HCT116 (cell line): ENCODE results near the gene TCF12. TPM values are rescaled to one million over a fixed set of nuclear protein-coding genes. Genes with fewer than 3 reads are reported as not detected.

Source experiments
- ATAC-seq: fragments of 200-7000 bp; cut with Tn5 transposase; 2 replicates; pipeline ENCODE4 v1.9.1; 2020; ENCODE audit warnings: mild to moderate bottlenecking, moderate library complexity
- BruUV-seq: library from RNA; stranded (reverse); fragments of 400-500 nt; replicated peaks from 2 replicates; lab custom pipeline; 2021; lab: Mats Ljungman, UMichigan
- CTCF ChIA-PET: fragments of 300-600 bp; sonication (Branson Sonifier 250); formaldehyde crosslinking; loops from one replicate; lab custom pipeline; 2021; ENCODE audit warnings: antibody characterized with exemption; lab: Charles Lee
- POLR2A ChIA-PET: fragments of 300-600, 350-600 bp; sonication (Branson Sonifier 250); formaldehyde crosslinking; loops from one replicate; lab custom pipeline; 2021; ENCODE audit warnings: antibody characterized with exemption; lab: Charles Lee
- RAD21 ChIA-PET, 2 experiments: fragments of 300-600 bp; sonication (Branson Sonifier 250); formaldehyde crosslinking; loops; one replicate each; lab custom pipeline; 2023; ENCODE audit warnings: low total read pairs in 2 of 2; ENCODE audit not compliant: uncharacterized antibody in 2 of 2, unreplicated experiment in 2 of 2, low non-redundant PET in 1 of 2; lab: Charles Lee
- DNase-seq: peaks from one replicate; pipeline ENCODE4 v3.0.0-alpha.2; 2010; ENCODE audit warnings: low read depth, low spot score
- H2AFZ ChIP-seq: fragments of 200-600 bp; shearing (Covaris generic), sonication (generic); 2 replicates; pipeline ENCODE4 v1.6.1; 2017; ENCODE audit warnings: low read depth, mixed run types, mixed read lengths, antibody characterized with exemption, low read length; ENCODE audit not compliant: poor library complexity, severe bottlenecking
- H3K27ac ChIP-seq: 2 replicates; pipeline ENCODE4 v1.5.1; 2012; ENCODE audit warnings: low read depth, low read length
- H3K27me3 ChIP-seq: fragments of 200-600 bp; sonication (generic); 2 replicates; pipeline ENCODE4 v1.6.1; 2016; ENCODE audit warnings: mixed run types, low read length, mixed read lengths; ENCODE audit not compliant: insufficient read depth
- H3K36me3 ChIP-seq, 2 experiments: fragments of 200-500 bp in 1 of 2; fragments of 200-600 bp in 1 of 2; sonication (Bioruptor generic) in 1 of 2; sonication (generic) in 1 of 2; 2 replicates each; pipeline versions ENCODE4 v1.5.1 to v1.6.1; 2014 to 2016; ENCODE audit warnings: low read length in 2 of 2, inconsistent platforms in 1 of 2, mixed read lengths in 1 of 2, mixed run types in 1 of 2; ENCODE audit not compliant: insufficient read depth in 2 of 2, control insufficient read depth in 1 of 2
- H3K4me1 ChIP-seq, 2 experiments: fragments of 200-600 bp in 1 of 2; sonication (generic) in 1 of 2; 2 replicates each; pipeline versions ENCODE4 v1.5.1 to v1.6.1; 2012 to 2017; ENCODE audit warnings: low read length in 2 of 2, inconsistent platforms in 1 of 2, mild to moderate bottlenecking in 1 of 2, mixed read lengths in 1 of 2, mixed run types in 1 of 2, moderate library complexity in 1 of 2; ENCODE audit not compliant: insufficient read depth in 2 of 2, control insufficient read depth in 1 of 2
- H3K4me2 ChIP-seq: fragments of 200-600 bp; sonication (generic); 2 replicates; pipeline ENCODE4 v1.6.1; 2017; ENCODE audit warnings: mixed run types, low read length, mixed read lengths
- H3K4me3 ChIP-seq, 2 experiments: fragments of 200-600 bp in 1 of 2; sonication (generic) in 1 of 2; replicated peaks in 1 of 2; 2 replicates each; pipeline ENCODE4 v1.5.1; 2011 to 2016; ENCODE audit warnings: low read length in 2 of 2, control low read depth in 1 of 2, low read depth in 1 of 2, mild to moderate bottlenecking in 1 of 2, mixed read lengths in 1 of 2, mixed run types in 1 of 2
- H3K79me2 ChIP-seq: fragments of 200-600 bp; sonication (generic); 2 replicates; pipeline ENCODE4 v1.6.1; 2017; ENCODE audit warnings: mild to moderate bottlenecking, mixed run types, low read length, moderate library complexity, mixed read lengths; ENCODE audit not compliant: insufficient read depth
- H3K9ac ChIP-seq: fragments of 200-600 bp; sonication (generic); 2 replicates; pipeline ENCODE4 v1.6.1; 2016; ENCODE audit warnings: low read length, mixed read lengths
- H3K9me2 ChIP-seq: fragments of 200-600 bp; sonication (generic), shearing (Covaris generic); 2 replicates; pipeline ENCODE4 v1.6.1; 2017; ENCODE audit warnings: mixed run types, mild to moderate bottlenecking, moderate library complexity; ENCODE audit not compliant: insufficient read depth
- H3K9me3 ChIP-seq, 2 experiments: fragments of 200-500 bp in 1 of 2; fragments of 200-600 bp in 1 of 2; sonication (Bioruptor generic) in 1 of 2; sonication (generic) in 1 of 2; 2 replicates each; pipeline ENCODE4 v1.6.1; 2014 to 2017; ENCODE audit warnings: low read length in 2 of 2, mixed read lengths in 2 of 2, inconsistent platforms in 1 of 2, low read depth in 1 of 2, mild to moderate bottlenecking in 1 of 2, mixed run types in 1 of 2, moderate library complexity in 1 of 2; ENCODE audit not compliant: control insufficient read depth in 1 of 2, insufficient read depth in 1 of 2
- H4K20me1 ChIP-seq: fragments of 200-600 bp; sonication (generic), shearing (Covaris generic); 2 replicates; pipeline ENCODE4 v1.6.1; 2017; ENCODE audit warnings: mixed run types, mild to moderate bottlenecking, moderate library complexity; ENCODE audit not compliant: insufficient read depth
- CEBPB ChIP-seq: IDR thresholded peaks from 2 replicates; pipeline ENCODE4 v1.6.1; 2012; ENCODE audit warnings: low read depth
- ELF1 ChIP-seq: IDR thresholded peaks from 2 replicates; pipeline ENCODE4 v1.6.1; 2012; ENCODE audit warnings: low read depth, borderline replicate concordance
- EZH2phosphoT487 ChIP-seq: fragments of 200-600 bp; IDR thresholded peaks from 2 replicates; pipeline ENCODE4 v1.6.1; 2018; ENCODE audit warnings: antibody characterized with exemption, borderline replicate concordance
- MAX ChIP-seq: IDR thresholded peaks from 2 replicates; pipeline ENCODE4 v1.6.1; 2012
- POLR2AphosphoS5 ChIP-seq: IDR thresholded peaks from 2 replicates; pipeline ENCODE4 v1.6.1; 2011; ENCODE audit warnings: mild to moderate bottlenecking, low read depth, low read length, moderate library complexity
- RAD21 ChIP-seq: IDR thresholded peaks from 2 replicates; pipeline ENCODE4 v1.6.1; 2012; ENCODE audit warnings: low read depth, mild to moderate bottlenecking
- SIN3A ChIP-seq: IDR thresholded peaks from 2 replicates; pipeline ENCODE4 v1.6.1; 2012; ENCODE audit warnings: low read depth
- SP1 ChIP-seq: IDR thresholded peaks from 2 replicates; pipeline ENCODE4 v1.6.1; 2012; ENCODE audit warnings: low read depth
- SRF ChIP-seq: IDR thresholded peaks from 2 replicates; pipeline ENCODE4 v1.6.1; 2012; ENCODE audit warnings: low read depth
- TCF7L2 ChIP-seq: IDR thresholded peaks from 2 replicates; pipeline ENCODE4 v1.7.0; 2011; ENCODE audit warnings: borderline replicate concordance, inconsistent platforms; ENCODE audit not compliant: insufficient read depth, insufficient read length; ENCODE audit errors: extremely low read depth
- YY1 ChIP-seq: IDR thresholded peaks from 2 replicates; pipeline ENCODE4 v1.6.1; 2011; ENCODE audit warnings: low read length, low read depth, moderate library complexity, mild to moderate bottlenecking; ENCODE audit not compliant: insufficient replicate concordance; ENCODE audit errors: extremely low read depth
- intact Hi-C: fragments of 100-400 bp; cut with micrococcal nuclease; formaldehyde crosslinking; loops from 2 replicates; pipeline ENCODE4 v1.10.0; 2022
- total RNA-seq: library from RNA; stranded (reverse); gene quantifications from one replicate; pipeline ENCODE4 v1.2.1, GENCODE V29; 2021; ENCODE audit not compliant: unreplicated experiment
- TF ChIP-seq, protein P1 (sequence below), 3 experiments: fragments of 200-600 bp in 1 of 3; sonication (generic) in 1 of 3; IDR thresholded peaks in 2 of 3; conservative IDR thresholded peaks in 1 of 3; 2 replicates each; pipeline ENCODE4 v1.5.1; 2012 to 2017; ENCODE audit warnings: low read depth in 2 of 3, low read length in 2 of 3, antibody characterized with exemption in 1 of 3, borderline replicate concordance in 1 of 3, control low read depth in 1 of 3, mild to moderate bottlenecking in 1 of 3, mixed read lengths in 1 of 3, mixed run types in 1 of 3, moderate library complexity in 1 of 3; ENCODE audit not compliant: insufficient read depth in 1 of 3
- TF ChIP-seq, protein P2 (sequence below): IDR thresholded peaks from 2 replicates; pipeline ENCODE4 v1.6.1; 2011; ENCODE audit warnings: mild to moderate bottlenecking, low read length, moderate library complexity; ENCODE audit not compliant: insufficient replicate concordance; ENCODE audit errors: extremely low read depth

The TCF12 gene
- total RNA-seq, 1 experiment from 2014 or later: 71.6 TPM

GRCh38 chr15:57307527-57308169 lies 389.2 kb downstream of the TCF12 start:
- ChIA-PET CTCF (interaction anchor here (1.5 to 1.7 kb wide), 4 partner anchors 11 to 816 kb away, joined by 5 to 30 read pairs (median 9); no protein-coding TSS in a partner anchor), RAD21 (no interaction called here), POLR2A (no interaction called here)
- H3K27me3 ChIP-seq: no peaks in the 10 kb centered on the region
- no peaks in the 10 kb centered on the region for H4K20me1 ChIP-seq
- no peaks in the 10 kb centered on the region for H3K9me2 ChIP-seq
- H3K9ac ChIP-seq: no peak overlapping the region
- intact Hi-C loops: loop anchor here (10.0 kb wide), 1 partner anchor 403 kb away; no protein-coding TSS in a partner anchor
- no peaks in the 10 kb centered on the region for H3K9me3 ChIP-seq
- no peak for DNase-seq
- no peak overlapping the region for H2AFZ ChIP-seq
- no peak overlapping the region for H3K27ac ChIP-seq
- H3K4me2 ChIP-seq: no peak overlapping the region
- no peaks in the 10 kb centered on the region for H3K4me1 ChIP-seq
- H3K36me3 ChIP-seq: no peaks in the 10 kb centered on the region
- TF ChIP-seq EZH2phosphoT487 (no peak), TCF7L2 (no peak), SIN3A (no peak)
- no peaks in the 10 kb centered on the region for H3K79me2 ChIP-seq
- H3K4me3 ChIP-seq: no peak overlapping the region
- no TSS peak for BruUV-seq
- ATAC-seq: no peak

DNA sequence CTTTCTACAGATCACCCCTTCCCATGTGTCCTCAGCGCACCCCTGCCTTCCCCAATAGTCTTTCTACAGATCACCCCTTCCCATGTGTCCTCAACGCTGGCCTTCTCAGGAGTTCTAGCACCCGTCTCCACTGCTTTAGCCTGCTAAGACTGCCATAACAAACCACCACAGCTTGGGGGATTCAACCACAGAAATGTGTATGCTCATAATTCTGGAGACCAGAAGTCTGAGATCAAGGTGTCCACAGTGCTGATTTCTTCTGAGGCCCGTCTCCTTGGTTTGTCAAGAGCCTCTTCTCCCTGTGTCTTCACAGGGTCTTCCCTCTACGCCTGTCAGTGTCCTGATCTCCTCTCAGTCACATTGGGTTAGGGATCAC lies 389.7 kb downstream of the TCF12 start:
- no peak for TF ChIP-seq SP1
- TF ChIP-seq, protein P1, sequence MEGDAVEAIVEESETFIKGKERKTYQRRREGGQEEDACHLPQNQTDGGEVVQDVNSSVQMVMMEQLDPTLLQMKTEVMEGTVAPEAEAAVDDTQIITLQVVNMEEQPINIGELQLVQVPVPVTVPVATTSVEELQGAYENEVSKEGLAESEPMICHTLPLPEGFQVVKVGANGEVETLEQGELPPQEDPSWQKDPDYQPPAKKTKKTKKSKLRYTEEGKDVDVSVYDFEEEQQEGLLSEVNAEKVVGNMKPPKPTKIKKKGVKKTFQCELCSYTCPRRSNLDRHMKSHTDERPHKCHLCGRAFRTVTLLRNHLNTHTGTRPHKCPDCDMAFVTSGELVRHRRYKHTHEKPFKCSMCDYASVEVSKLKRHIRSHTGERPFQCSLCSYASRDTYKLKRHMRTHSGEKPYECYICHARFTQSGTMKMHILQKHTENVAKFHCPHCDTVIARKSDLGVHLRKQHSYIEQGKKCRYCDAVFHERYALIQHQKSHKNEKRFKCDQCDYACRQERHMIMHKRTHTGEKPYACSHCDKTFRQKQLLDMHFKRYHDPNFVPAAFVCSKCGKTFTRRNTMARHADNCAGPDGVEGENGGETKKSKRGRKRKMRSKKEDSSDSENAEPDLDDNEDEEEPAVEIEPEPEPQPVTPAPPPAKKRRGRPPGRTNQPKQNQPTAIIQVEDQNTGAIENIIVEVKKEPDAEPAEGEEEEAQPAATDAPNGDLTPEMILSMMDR (IDR thresholded peaks at IDR 0.05 in 2 of 3, conservative IDR thresholded peaks at IDR 0.05 in 1 of 3; ENCODE audit: borderline replicate concordance in 1 of 3, insufficient read depth in 1 of 3, low read depth in 2 of 3, low read length in 2 of 3): no peak
- TF ChIP-seq CEBPB: no peak
- TF ChIP-seq SRF: no peak
- no peak for TF ChIP-seq ELF1
- TF ChIP-seq YY1: no peak
- TF ChIP-seq, protein P2, sequence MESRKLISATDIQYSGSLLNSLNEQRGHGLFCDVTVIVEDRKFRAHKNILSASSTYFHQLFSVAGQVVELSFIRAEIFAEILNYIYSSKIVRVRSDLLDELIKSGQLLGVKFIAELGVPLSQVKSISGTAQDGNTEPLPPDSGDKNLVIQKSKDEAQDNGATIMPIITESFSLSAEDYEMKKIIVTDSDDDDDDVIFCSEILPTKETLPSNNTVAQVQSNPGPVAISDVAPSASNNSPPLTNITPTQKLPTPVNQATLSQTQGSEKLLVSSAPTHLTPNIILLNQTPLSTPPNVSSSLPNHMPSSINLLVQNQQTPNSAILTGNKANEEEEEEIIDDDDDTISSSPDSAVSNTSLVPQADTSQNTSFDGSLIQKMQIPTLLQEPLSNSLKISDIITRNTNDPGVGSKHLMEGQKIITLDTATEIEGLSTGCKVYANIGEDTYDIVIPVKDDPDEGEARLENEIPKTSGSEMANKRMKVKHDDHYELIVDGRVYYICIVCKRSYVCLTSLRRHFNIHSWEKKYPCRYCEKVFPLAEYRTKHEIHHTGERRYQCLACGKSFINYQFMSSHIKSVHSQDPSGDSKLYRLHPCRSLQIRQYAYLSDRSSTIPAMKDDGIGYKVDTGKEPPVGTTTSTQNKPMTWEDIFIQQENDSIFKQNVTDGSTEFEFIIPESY: no peak
- no peak for TF ChIP-seq RAD21
- TF ChIP-seq POLR2AphosphoS5: no peak
- TF ChIP-seq MAX: no peak
- intact Hi-C loops: loop anchor here (10.0 kb wide), 1 partner anchor 403 kb away; no protein-coding TSS in a partner anchor
- H3K4me1 ChIP-seq: no peaks in the 10 kb centered on the region
- no peak overlapping the region for H3K4me2 ChIP-seq
- no peaks in the 10 kb centered on the region for H3K9me3 ChIP-seq
- no peak for DNase-seq
- no TSS peak for BruUV-seq
- ATAC-seq: no peak
- ChIA-PET CTCF (no interaction called here), POLR2A (no interaction called here), RAD21 (interaction anchor here in 1 of 2 experiments (0.6 kb wide), 1 partner anchor 219 kb away, joined by 3 read pairs; no protein-coding TSS in a partner anchor)
- H2AFZ ChIP-seq: no peak overlapping the region
- H3K9ac ChIP-seq: no peak overlapping the region
- no peak overlapping the region for H3K4me3 ChIP-seq
- H3K36me3 ChIP-seq: no peaks in the 10 kb centered on the region
- no peaks in the 10 kb centered on the region for H3K27me3 ChIP-seq
- no peak overlapping the region for H3K27ac ChIP-seq
- no peaks in the 10 kb centered on the region for H3K79me2 ChIP-seq
- no peaks in the 10 kb centered on the region for H4K20me1 ChIP-seq
- H3K9me2 ChIP-seq: no peaks in the 10 kb centered on the region
